Stimulated activated CD4-positive, alpha-beta T cell treated with anti-CD3 and anti-CD28 coated beads, Interleukin-1b, Interleukin-23, amount 100 ng/mL, for 1 hour (primary cell): Measurements from ENCODE around the gene ZFYVE26.
"Not testable (repeated sequence)": the region's sequence is repeated elsewhere in the genome, so short reads cannot be mapped to it uniquely, and the experiment has no call there.

Source experiments
- DNase-seq, 2 donors: peaks; one replicate each; pipeline ENCODE4 v3.0.0-alpha.2; 2020; ENCODE audit warnings: low read depth in 2 of 2

ZFYVE26 gene

DNA sequence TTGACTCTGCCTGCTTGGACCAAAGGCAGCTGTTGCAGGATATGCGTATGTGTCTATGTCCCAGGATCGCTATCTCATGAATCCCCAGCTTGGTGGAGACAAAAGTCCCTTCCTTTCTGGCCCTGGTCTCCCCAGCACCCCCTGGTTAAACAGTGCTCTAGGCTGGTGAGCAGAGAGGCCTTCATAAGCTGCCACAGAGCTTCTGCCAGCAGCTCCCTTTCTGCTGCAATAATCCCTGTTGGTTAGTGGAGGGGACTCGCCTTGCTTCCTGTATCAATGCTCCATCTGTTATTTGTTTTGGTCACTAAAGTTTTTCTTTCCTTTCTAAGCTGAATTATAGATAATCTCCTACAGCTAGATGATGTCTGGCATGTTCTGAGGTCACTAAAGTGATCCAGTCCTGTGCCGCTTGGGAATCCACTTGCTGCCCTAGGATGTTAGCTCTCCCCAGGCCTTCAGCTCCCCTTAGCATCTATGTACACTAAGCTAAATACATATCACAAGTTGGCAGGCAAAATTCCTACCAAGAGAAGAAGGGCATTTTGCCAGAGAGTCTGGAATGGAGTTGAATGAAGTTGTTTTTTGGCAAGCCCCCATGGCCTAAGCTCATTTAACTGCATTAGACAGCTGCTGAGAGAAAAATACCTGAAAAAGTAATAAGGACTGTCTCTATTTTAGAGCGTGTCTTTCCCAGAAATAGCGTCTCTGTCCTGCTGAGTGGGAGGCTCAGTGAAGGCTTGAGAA lies 66.9 kb downstream of the ZFYVE26 start:
- no peak for DNase-seq

DNA sequence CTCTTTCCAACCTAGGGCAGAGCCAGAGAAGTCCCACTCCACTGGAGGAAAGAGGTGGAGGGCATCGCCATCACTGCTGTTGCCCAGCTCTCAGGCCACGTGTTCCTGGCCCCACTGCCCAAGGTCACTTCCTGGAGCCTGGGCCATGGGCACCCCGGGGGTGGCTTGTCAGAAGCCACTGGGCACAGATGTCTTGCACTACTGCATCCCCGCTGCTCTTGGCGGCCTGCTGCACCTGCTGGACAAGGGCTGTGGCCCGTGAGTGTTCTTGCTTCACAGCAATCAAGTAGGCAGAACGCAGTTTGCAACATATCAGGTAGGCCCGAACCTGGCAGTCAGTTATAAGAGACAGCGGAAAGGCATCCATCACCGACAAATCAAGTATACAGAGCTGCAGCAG lies 68.1 kb downstream of the ZFYVE26 start:
- no peak for DNase-seq

DNA sequence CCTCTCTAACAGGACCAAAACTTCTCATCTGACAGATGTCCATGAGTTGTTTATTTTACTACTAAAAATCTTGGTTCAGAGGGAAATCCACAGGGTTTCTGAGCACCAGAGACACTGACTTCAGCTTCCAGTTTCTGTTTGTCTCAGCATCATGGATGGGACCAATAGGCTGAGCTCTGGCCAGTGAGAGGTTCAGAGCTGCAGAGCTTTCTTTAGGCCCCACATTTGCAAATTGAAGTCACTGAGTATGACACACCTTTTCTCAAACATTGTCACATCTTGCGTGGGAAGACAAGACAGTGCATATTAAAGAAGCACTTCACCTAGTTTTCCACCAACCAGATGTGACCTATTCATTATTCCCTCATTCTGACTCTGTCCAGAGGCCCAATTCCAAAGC lies 69.5 kb downstream of the ZFYVE26 start:
- DNase-seq: no peak

DNA sequence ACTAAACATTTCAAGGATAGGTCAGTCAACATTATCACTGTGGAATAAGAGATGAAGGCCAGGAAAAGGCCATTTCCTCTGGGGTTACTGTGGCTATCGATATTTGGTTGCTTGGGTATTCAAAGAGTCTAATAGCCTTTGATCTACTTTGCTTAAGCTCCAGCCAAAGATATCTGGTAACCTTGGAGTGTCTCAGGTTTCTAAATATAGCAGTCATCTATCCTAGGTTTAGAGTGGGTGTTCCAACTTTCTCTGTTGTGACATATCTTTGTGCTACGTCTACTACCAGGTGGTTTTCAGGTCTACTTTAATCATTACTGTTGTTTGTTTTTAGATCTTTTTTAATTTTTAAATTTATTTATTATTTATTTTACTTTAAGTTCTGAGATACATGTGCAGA lies 72.3 kb downstream of the ZFYVE26 start:
- DNase-seq: no peak

DNA sequence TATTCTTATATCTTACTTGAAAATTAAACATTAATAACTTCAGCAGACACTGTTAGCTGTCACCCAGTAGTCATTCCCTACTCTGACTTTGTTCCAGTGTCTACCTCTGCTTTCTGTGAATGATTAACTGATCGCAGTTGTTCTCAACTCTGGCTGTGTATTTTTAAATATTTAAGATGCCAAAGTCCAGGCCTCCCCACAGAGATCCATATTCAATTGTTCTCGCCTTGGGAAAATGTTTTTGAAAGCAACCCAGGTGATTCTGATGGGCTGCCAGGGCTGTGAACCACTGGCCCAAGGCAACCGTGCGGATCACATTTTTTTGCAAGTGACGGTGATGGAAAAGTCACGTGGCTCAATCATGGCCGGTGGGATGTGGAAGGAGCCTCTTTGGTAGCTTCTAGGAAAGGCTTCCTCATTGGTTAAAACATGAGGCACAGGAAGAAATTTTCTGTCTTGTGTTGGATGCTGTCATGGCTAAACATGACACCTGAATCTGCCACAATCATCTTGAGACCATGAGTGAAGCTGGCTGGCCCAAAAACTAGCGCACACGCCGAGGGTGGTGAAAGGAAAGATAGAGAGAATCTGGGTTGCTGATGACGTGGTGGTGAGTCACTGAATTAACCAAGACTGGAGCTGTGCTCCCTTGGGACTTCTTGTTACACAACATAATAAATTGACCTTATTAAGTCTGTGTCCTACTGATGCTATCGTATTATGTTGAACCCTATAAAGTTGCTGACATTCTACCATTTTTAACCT lies 77.5 kb downstream of the ZFYVE26 start:
- DNase-seq: no peak

DNA sequence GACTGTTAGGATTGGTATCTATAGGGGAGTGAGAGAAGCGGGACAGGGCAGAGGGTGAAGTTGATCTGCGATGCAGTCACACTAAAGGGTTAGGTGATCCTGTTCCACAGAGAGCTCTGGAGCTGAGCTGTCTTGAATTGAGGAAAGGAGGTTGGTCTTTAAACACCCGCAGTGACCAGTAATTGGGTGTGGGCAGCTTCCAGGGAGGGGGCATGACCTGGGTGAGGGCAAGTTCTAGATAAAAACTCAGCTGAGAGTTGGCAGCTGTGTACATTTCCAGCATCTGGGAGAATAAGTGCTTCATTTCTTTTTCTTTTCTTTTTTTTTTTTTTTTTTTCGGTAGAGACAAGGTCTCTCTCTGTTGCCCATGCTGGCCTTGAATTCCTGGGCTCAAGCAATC lies 79.6 kb downstream of the ZFYVE26 start:
- DNase-seq: no peak

DNA sequence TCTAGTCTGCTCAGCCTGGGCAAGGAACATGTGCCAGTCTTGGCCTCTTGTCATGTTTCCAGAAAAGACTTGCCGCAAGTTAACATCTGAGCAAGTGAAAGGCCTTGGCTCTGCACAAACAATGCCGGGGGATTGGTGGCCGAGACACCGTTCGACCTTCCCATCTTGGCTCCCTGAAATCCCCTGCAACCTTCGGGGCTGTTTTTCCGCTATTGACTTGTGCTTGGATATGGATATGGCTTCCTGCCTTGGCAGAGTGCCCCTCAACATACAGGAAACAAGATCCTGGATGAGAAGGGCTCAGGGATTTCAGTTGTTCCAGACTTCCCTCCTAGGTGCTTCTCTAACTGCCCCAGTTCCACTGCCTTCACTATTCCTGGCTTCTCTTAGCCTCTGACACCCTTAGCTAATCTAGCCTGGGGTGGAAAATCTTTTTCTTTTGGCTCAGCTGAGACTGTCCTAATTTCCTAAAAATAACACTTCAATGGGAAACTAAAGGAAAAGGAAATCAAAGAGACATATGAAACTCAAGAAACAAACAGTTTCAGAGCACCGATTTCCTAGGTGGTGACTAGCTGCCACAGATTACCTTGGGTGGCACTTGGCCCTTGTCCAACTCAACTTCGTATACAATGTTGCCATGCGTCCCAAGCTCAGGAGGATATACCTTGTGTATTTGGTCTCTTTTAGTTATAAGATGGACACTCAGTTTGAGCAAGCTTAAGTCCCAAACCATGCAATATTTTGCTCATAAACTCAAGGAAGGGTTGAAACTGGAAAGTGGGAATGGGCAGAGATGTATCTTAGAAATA lies 80.8 kb downstream of the ZFYVE26 start:
- DNase-seq: no peak

DNA sequence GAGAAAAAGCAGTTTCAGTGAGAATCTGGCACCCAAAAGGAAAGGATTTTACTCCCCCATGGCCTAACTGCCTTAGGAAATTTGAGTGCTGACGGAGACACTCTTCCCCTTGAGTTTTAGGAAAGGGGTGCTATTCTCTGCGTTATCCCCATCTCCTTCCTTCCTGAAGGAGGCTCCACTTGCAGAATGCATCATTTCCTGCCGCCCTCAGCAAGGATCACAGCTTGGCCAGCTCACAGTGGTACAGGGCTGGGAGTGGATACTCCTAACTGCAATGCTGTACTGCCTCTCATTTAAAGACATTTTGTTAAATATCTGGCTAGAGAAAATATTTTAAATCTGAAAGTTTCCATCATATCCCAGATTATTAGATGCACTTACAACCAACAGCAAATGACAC lies 81.7 kb downstream of the ZFYVE26 start:
- no peak for DNase-seq

DNA sequence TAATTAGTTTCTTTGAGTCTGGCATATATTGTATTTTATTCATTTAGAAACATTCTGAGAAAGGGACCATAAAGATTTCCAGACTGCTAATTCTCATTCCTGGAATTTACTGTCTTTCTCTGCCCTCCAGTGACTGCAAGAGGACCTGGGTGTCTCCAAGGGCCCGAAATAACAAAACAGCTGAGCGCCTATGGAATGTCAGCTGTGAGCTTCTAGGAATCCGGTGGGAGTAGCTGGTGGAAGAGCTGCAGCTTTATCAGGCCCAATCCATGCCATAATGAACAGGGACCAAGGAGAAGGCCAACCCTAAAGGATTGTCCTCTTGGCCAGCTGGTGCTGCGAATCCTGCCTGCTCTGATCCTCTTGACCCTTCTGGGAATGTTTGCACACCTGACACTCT lies 82.8 kb downstream of the ZFYVE26 start:
- no peak for DNase-seq

DNA sequence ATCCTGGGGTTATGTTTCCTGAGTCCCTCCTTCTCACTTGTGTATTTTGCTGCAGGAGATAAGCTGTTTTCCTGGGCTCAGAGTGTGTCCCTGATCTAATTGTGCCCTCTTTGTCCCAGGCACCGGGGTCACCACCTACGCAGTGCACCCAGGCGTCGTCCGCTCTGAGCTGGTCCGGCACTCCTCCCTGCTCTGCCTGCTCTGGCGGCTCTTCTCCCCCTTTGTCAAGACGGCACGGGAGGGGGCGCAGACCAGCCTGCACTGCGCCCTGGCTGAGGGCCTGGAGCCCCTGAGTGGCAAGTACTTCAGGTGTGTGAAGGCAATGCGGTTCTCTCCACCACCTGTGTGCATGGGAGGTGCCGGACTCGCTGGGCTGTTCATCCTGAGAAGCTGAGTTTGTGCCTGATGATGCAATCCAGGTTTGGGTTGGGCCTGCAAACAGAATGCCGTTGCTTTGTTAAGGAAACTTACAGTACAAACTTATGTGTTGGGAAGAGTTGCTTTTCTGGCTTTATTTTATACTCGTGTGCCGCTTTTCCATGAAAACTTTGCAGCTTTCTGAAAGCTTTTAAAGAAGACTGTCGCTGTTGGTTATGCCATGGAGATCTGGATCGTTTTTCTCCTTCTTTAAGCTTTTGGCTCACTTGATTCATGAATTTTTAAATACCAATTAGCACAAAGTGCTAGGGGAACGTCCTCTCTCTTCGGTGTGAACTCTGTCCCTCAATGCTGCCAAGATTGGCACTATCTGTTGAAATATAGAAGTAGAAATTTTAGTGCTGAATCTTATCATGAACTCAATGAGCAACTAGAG lies 87.1 kb downstream of the ZFYVE26 start:
- DNase-seq: no peak

DNA sequence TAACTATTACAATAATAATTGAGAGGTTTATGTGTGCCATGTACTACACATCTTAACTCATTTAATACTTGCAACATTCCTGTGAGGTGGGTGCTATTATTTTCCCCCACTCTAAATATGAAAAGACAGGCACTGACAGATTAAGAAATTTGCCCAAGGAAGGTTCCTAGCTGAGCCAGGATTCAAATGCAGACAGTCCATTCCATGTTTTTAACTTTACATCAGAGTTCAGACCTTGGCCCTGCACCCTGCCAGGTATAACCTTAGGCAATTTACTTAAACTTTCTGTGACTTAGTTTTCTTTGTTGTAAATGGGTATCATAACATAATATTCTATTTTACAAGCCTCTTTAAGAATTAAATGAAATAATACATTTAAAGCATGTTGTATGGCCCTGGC lies 88.1 kb downstream of the ZFYVE26 start:
- no peak for DNase-seq

DNA sequence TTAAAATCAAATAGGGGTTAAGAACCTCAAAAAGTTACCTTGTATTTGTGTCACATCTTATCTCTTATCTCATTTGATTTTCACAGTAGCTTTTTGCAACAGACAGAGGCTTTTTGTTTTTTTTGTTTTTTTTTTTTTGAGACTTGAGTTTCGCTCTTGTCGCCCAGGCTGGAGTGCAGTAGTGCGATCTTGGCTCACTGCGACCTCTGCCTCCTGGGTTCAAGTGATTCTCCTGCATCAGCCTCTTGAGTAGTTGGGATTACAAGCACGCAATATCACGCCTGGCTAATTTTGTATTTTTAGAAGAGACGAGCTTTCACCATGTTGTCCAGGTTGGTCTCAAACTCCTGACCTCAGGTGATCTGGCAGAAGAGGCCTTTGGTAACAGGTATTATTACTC lies 89.0 kb downstream of the ZFYVE26 start:
- DNase-seq: no peak

DNA sequence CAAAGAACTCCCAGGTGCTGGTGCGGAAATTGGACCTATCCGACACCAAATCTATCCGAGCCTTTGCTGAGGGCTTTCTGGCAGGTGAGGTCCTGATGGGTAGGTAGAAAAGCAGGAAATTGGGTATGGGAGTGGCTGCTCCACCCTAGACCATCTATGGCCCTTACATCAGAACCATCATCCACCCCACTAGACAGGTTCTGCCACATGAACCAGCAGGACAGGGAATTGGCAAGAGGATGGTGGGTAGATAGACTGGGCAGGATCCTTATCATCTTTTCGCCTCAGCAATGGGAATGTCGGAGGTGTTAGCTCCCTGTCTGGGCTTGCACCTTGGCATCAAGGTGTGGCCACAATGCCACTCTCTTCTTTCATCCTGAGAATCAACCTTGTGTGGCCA lies 91.2 kb downstream of the ZFYVE26 start:
- DNase-seq: no peak

DNA sequence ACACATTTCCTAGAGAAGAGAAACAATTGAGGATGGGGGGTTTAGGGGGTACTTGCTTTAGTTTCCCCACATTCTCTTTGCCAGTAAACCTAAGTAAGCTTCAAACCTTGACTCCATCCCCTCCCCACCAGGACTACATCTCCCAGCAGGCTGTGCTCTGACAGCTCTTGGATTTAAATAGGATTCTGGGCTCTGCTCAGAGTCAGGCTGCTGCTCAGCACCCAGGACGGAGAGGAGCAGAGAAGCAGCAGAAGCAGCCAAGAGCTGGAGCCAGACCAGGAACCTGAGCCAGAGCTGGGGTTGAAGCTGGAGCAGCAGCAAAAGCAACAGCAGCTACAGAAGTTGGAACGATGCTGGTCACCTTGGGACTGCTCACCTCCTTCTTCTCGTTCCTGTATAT lies 94.1 kb downstream of the ZFYVE26 start:
- no peak for DNase-seq

DNA sequence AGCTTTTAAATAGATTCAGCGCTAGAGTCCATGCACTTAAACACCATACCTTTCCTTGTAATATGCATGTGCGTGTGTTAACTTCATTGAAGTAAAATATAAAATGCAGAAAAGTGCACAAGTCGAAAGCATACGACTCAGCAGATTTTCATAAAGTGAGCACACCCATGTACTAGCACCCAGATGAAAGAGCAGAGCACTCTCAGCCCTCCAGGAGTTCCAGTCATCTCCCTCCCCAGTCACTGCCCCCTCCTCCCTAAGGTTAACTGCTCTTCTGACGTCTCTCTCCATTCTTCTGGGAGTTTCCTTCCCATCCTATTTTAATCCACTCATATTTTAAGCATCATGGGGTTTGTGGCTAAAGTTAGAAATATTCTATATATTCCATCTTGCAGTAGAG lies 94.5 kb downstream of the ZFYVE26 start:
- DNase-seq: no peak

DNA sequence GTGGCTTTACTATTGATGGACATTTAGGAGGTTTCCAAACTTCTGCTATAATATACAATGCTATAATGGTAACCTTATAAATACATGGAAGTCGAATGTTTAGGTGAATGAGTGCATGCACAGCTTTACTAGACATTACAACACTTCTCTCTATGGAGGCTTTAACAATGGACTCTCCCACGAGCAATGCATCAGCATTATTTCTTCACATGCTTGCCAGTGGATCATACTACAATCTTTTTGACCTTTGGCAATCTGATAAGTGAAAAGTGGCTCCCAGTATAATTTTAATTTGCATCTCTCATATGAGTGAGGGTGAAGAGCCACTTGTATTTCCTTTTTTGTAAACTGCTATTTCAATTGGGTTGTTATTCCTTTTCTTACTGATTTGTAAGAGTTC lies 96.5 kb downstream of the ZFYVE26 start:
- DNase-seq: no peak

DNA sequence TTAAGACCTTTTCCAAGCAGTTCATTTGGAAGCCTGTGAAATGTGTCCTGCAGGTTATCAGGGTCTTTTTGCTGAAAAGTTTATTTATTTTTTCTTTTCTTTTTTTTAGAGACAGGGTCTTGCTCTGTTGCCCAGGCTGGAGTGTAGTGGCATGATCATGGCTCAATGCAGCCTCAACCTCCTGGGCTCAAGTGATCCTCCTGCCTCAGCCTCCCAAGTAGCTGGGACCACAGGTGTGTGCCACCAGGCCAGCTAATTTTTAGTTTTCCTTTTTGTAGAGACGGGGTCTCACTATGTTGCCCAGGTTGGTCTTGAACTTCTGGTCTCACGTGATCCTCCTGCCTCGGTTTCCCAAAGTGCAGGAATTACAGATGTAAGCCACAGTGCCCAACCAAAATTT lies 97.0 kb downstream of the ZFYVE26 start:
- not testable (repeated sequence) for DNase-seq

DNA sequence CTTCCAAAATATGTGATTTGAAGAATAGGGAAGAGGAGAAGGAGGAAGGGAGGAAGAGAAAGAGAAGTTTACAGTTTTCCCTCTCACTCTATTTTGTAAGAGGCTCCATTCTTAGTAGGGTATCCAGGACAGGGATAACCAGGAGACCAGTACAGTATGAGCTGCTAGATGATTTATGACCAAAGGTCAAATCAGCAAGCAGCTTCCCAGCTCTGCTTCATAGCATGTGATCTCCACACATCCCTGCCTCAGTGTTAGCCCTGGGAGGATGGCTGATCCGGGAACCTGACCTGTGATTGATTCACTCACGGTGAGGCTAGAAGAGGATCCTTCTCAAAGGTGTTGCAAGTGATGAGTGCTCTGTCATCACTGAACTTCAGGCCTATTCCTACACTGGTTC lies 98.1 kb downstream of the ZFYVE26 start:
- DNase-seq: no peak

DNA sequence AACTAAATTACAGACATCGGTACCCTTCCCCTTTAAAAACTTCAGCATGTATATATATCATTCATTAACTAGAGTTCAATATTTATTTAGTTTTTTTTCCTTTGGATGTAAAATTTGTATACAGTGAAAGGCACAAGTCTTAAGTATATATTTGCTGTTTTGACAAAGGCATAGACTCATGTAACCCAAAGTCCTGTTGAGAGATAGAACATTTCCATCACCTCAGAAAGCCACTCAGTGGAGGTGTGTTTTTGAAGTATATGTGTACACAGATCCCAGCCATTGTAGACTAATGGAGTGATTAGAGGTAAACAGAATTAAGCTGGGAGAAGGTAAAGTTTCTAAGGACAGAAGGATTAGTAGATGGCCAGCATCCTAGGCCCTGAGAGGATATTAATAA lies 99.3 kb downstream of the ZFYVE26 start:
- DNase-seq: no peak

DNA sequence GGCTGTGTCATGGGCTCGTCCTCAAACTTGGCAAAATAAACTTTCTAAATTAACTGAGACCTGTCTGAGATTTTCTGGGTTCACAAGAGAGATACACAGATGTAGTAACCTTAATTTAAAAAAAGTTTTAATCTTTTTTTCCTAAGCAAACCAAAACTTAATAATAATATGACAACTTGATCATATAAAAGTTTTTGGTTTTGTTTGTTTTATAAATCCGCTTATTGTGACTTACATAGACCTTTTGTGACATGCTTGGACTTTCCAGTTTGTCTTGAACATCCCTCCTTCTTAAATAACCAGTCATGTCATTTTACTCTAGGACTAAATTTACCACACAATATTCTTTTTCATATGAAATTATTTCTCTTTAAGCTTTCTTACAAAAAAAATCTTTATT lies 106.2 kb downstream of the ZFYVE26 start:
- no peak for DNase-seq

DNA sequence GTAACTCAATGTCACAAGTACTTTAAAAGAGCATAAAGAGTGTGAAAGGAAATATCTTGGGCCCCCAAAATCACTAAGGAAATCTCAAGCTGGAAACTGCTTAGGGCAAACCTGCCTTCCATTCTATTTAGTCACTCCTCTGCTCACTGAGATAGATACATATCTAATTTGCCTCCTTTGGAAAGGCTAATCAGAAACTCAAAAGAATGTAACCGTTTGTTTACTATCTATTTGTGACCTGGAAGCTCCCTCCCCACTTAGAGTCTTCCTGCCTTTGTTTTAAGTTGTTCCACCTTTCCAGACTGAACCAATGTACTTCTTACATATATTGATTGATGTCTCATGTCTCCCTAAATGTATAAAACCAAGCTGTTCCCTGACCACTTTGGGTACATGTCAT lies 106.6 kb downstream of the ZFYVE26 start:
- DNase-seq: not testable (repeated sequence)

DNA sequence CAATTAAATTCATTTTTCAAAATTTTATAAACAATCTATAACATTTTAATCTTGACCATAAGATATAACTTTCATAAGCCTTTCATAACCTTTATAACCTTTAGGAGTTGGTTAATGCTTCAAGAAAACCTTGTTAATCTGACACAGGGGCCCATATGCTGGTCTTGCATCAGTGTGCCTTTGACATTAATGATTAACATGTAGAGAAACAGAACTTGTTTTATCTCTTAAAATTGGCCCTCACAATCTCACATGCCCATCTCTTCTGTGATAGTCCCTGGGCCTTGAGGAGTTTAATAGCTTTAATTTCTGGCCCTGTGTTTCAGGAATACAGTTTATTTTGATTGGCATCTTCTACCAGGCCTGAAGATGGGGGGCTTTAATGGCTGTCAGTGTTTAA lies 107.0 kb downstream of the ZFYVE26 start:
- not testable (repeated sequence) for DNase-seq
